Cardiac muscle cell (in vitro differentiated cells and primary cell): ENCODE measurements around the gene SHROOM2. TPM values are rescaled to one million over a fixed set of nuclear protein-coding genes. Genes with fewer than 3 reads are reported as not detected.
A peak's percentile ranks its signal among the peaks of the same experiment; 100 is the strongest.

Source experiments
- DNase-seq, 2 donors: peaks; one replicate each; pipeline versions ENCODE4 v3.0.0 to v3.0.0-alpha.2; 2010 to 2017; ENCODE audit warnings: low read depth in 1 of 2, low spot score in 1 of 2
- H3K27ac ChIP-seq: fragments of 200-600 bp; sonication (generic); 2 replicates; pipeline ENCODE4 v1.5.1; 2016
- H3K27me3 ChIP-seq: fragments of 200-600 bp; sonication (generic); 2 replicates; pipeline ENCODE4 v1.6.0; 2016; ENCODE audit warnings: control low read depth
- H3K36me3 ChIP-seq: fragments of 200-600 bp; sonication (generic); 2 replicates; pipeline ENCODE4 v1.5.1; 2016; ENCODE audit warnings: control low read depth
- H3K4me1 ChIP-seq: fragments of 200-600 bp; sonication (generic); 2 replicates; pipeline ENCODE4 v1.8.1; 2017; ENCODE audit warnings: low read depth, mild to moderate bottlenecking, mixed run types
- H3K4me3 ChIP-seq: fragments of 200-600 bp; sonication (generic); 2 replicates; pipeline ENCODE4 v1.5.1; 2016; ENCODE audit warnings: mild to moderate bottlenecking
- H3K9me3 ChIP-seq: fragments of 200-600 bp; sonication (generic); 2 replicates; pipeline ENCODE4 v1.5.1; 2017; ENCODE audit warnings: low read depth, mild to moderate bottlenecking, control low read depth
- polyA plus RNA-seq: library from polyadenylated mRNA; unstranded; fragments of >200 nt; fragmentation: Nextera tagmentation; extraction: Ambion mirVana; gene quantifications from 2 replicates; pipeline ENCODE4 v1.2.1, GENCODE V29; 2016
- total RNA-seq: library from RNA; depleted of rRNA; stranded (reverse); fragments of >200 nt; gene quantifications from 2 replicates; pipeline ENCODE4 v1.2.3, GENCODE V29; 2016
- TF ChIP-seq, protein P1 (sequence below): IDR thresholded peaks from 2 replicates; pipeline ENCODE4 v1.5.1; 2012; ENCODE audit warnings: low read depth, mild to moderate bottlenecking, low read length

Gene SHROOM2
- total and polyA plus RNA-seq, 2 experiments from 2014 or later = 14.8 to 32.9 TPM

DNA sequence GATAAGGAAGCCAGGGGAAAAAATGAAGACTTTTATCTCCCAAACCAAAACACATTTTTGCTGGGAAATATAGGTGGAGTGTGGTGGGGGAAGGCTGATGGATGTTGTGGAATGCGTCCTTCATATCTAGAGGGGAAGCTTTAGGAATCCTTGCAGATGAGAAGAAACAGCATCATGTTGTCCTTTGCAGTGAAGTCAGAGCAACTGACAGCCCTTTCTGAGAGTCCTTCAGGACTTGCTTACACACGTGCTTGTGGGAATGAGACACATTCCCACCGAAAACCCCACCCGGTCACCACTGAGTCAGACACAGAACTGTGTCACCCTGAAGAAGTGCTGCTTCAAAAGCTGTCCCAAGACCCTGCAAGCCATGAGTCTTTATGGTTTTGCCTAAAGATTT, 81.5 kb downstream of the SHROOM2 start:
- peak in 1 of 2 donors; percentile 30 for DNase-seq
- peaks cover 41% of the 10 kb centered on the region for H3K4me1 ChIP-seq
- no peaks in the 10 kb centered on the region for H3K9me3 ChIP-seq
- H3K27ac ChIP-seq = peak overlapping the region; percentile 91
- TF ChIP-seq, protein P1, sequence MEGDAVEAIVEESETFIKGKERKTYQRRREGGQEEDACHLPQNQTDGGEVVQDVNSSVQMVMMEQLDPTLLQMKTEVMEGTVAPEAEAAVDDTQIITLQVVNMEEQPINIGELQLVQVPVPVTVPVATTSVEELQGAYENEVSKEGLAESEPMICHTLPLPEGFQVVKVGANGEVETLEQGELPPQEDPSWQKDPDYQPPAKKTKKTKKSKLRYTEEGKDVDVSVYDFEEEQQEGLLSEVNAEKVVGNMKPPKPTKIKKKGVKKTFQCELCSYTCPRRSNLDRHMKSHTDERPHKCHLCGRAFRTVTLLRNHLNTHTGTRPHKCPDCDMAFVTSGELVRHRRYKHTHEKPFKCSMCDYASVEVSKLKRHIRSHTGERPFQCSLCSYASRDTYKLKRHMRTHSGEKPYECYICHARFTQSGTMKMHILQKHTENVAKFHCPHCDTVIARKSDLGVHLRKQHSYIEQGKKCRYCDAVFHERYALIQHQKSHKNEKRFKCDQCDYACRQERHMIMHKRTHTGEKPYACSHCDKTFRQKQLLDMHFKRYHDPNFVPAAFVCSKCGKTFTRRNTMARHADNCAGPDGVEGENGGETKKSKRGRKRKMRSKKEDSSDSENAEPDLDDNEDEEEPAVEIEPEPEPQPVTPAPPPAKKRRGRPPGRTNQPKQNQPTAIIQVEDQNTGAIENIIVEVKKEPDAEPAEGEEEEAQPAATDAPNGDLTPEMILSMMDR = no peak
- no peaks in the 10 kb centered on the region for H3K36me3 ChIP-seq
- no peak overlapping the region for H3K4me3 ChIP-seq
- H3K27me3 ChIP-seq = no peaks in the 10 kb centered on the region

DNA sequence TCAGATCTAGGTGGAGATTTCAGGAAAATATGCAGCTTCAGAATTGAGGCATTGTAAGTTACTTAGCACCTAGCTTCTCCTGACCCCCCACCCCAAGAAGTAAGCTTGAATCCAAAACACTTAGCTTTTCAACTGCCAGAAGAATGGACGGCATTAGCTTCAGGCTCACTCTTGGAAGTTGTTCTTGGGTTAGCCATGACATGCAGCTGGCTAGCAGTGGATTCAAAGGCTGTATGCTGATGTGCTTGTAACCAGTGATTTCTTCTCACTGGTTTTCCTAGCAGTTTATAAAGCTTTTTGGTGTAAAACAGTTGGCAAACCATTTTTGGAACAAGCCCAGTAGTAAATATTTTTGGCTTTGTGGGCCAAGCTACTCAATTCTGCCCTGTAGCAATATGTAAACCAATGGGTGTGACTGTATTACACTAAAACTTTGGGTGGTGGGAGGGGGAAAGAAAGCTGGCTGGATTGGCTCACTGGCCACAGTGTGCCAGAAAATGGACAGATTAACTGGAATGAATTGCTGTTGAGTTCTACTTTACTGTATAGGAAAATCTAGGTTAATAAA, 85.6 kb downstream of the SHROOM2 start:
- peak in 1 of 2 donors; percentile 42 for DNase-seq
- Histone ChIP-seq H3K9me3 (no peaks in the 10 kb centered on the region), H3K27me3 (no peaks in the 10 kb centered on the region), H3K4me1 (peaks cover 12% of the 10 kb centered on the region), H3K27ac (no peak overlapping the region), H3K4me3 (no peak overlapping the region), H3K36me3 (no peaks in the 10 kb centered on the region)
- TF ChIP-seq, protein P1 = no peak

DNA sequence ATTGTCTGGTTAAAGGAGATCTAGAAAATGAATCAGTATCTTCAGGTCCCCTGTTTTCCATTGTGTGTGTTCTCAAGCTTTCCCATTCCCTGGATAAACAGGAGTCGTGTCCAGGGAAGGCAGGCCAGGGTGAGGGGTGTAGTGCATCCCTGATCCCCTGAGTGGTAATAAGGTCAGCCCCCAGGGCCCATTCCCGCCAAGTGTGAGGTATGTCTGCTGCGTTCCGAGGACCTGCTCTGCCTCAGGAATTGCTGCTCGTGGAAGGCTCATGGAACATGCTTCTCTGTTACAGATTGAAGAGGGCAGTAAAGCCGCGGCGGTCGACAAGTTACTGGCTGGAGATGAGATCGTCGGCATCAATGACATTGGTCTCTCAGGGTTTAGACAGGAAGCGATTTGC, 87.1 kb downstream of the SHROOM2 start:
- Histone ChIP-seq H3K4me3 (no peak overlapping the region), H3K27ac (no peak overlapping the region)
- TF ChIP-seq, protein P1 = no peak

GRCh38 chrX:9873952-9874351, 87.7 kb downstream of the SHROOM2 start:
- Histone ChIP-seq H3K36me3 (no peaks in the 10 kb centered on the region), H3K27ac (no peak overlapping the region), H3K4me1 (peaks cover 12% of the 10 kb centered on the region), H3K4me3 (no peak overlapping the region), H3K9me3 (no peaks in the 10 kb centered on the region), H3K27me3 (no peaks in the 10 kb centered on the region)
- DNase-seq = peak in 1 of 2 donors; percentile 31
- TF ChIP-seq, protein P1 = peak; percentile 51

More for the DNA sequence above, 87.1 kb downstream of the SHROOM2 start:
- no peaks in the 10 kb centered on the region for H3K27me3 ChIP-seq
- no peaks in the 10 kb centered on the region for H3K36me3 ChIP-seq
- no peak for DNase-seq
- peaks cover 7% of the 10 kb centered on the region for H3K4me1 ChIP-seq
- no peaks in the 10 kb centered on the region for H3K9me3 ChIP-seq

- TF ChIP-seq, protein P1 = no peak
- Histone ChIP-seq H3K27ac (no peak overlapping the region), H3K4me3 (no peak overlapping the region), H3K4me1 (peaks cover 12% of the 10 kb centered on the region), H3K36me3 (no peaks in the 10 kb centered on the region), H3K9me3 (no peaks in the 10 kb centered on the region), H3K27me3 (no peaks in the 10 kb centered on the region)
- DNase-seq = no peak
These were observed 88.3 kb downstream of the SHROOM2 start for GRCh38 chrX:9874483-9874882.

- Histone ChIP-seq H3K9me3 (no peaks in the 10 kb centered on the region), H3K4me3 (no peak overlapping the region), H3K36me3 (no peaks in the 10 kb centered on the region), H3K4me1 (peaks cover 23% of the 10 kb centered on the region), H3K27ac (no peak overlapping the region), H3K27me3 (no peaks in the 10 kb centered on the region)
- TF ChIP-seq, protein P1 = no peak
- no peak for DNase-seq
These were observed 89.6 kb downstream of the SHROOM2 start for GRCh38 chrX:9875801-9876200.
